Ectodermal cell (in vitro differentiated cells): ENCODE measurements around the gene NSUN3.
"Not testable (repeated sequence)": the region's sequence is repeated elsewhere in the genome, so short reads cannot be mapped to it uniquely, and the experiment has no call there.

Experiments used
- H3K27ac ChIP-seq: 2 replicates; pipeline ENCODE4 v1.7.0; 2013; ENCODE audit warnings: mild to moderate bottlenecking, low read depth, low read length; ENCODE audit not compliant: insufficient read depth, poor library complexity, severe bottlenecking
- H3K27me3 ChIP-seq: 2 replicates; pipeline ENCODE4 v1.7.0; 2013; ENCODE audit warnings: mild to moderate bottlenecking, low read length; ENCODE audit not compliant: insufficient read depth, control insufficient read depth, poor library complexity, severe bottlenecking
- H3K36me3 ChIP-seq: one replicate; pipeline ENCODE4 v1.7.0; 2013; ENCODE audit warnings: low read length; ENCODE audit not compliant: control insufficient read depth, insufficient read depth
- H3K4me1 ChIP-seq: one replicate; pipeline ENCODE4 v1.7.0; 2013; ENCODE audit warnings: low read length; ENCODE audit not compliant: control insufficient read depth, insufficient read depth
- H3K4me3 ChIP-seq: 2 replicates; pipeline ENCODE4 v1.7.0; 2013; ENCODE audit warnings: low read depth, low read length, control low read depth; ENCODE audit not compliant: insufficient read depth
- H3K9me3 ChIP-seq: 2 replicates; pipeline ENCODE4 v1.7.0; 2013; ENCODE audit warnings: mild to moderate bottlenecking, low read length, moderate library complexity; ENCODE audit not compliant: control insufficient read depth
- WGBS, 2 experiments: methylation state at CpG; one replicate each; pipeline ENCODE4 v1.1.7; 2013; ENCODE audit warnings: missing lambda C conversion rate in 2 of 2; 5-methylcytosine and 5-hydroxymethylcytosine counted together

The NSUN3 gene

GRCh38 chr3:94044100-94044936 is 18.5 kb upstream of the NSUN3 start:
- not testable (repeated sequence) for H3K4me1 ChIP-seq, H3K27me3 ChIP-seq, H3K27ac ChIP-seq, H3K36me3 ChIP-seq, H3K9me3 ChIP-seq, H3K4me3 ChIP-seq
- 96% methylated on average over 61 of the region's 61 CpGs for WGBS, 2 experiments

- Histone ChIP-seq H3K9me3 (no peaks in the 10 kb centered on the region), H3K27me3 (no peaks in the 10 kb centered on the region), H3K4me3 (no peak overlapping the region), H3K4me1 (no peaks in the 10 kb centered on the region), H3K27ac (no peak overlapping the region), H3K36me3 (no peaks in the 10 kb centered on the region)
- 100% methylated on average over 1 of the region's 2 CpGs; no CpG with 5 or more reads in 1 of the 2 experiments for WGBS, 2 experiments
These were observed 16.3 kb upstream of the NSUN3 start for GRCh38 chr3:94046533-94046932.

- H3K27ac ChIP-seq, result no peak overlapping the region
- WGBS, 2 experiments, result 100% methylated on average over 2 of the region's 2 CpGs; no CpG with 5 or more reads in 1 of the 2 experiments
- H3K36me3 ChIP-seq, result no peaks in the 10 kb centered on the region
- no peaks in the 10 kb centered on the region for H3K27me3 ChIP-seq
- no peaks in the 10 kb centered on the region for H3K4me1 ChIP-seq
- no peaks in the 10 kb centered on the region for H3K9me3 ChIP-seq
- H3K4me3 ChIP-seq, result no peak overlapping the region
These were observed 13.6 kb upstream of the NSUN3 start for GRCh38 chr3:94049267-94049666.

GRCh38 chr3:94050546-94050945 is 12.3 kb upstream of the NSUN3 start:
- Histone ChIP-seq H3K27ac (no peak overlapping the region), H3K36me3 (no peaks in the 10 kb centered on the region), H3K9me3 (no peaks in the 10 kb centered on the region), H3K4me1 (no peaks in the 10 kb centered on the region), H3K27me3 (no peaks in the 10 kb centered on the region), H3K4me3 (no peak overlapping the region)

GRCh38 chr3:94061297-94061696 is 1.6 kb upstream of the NSUN3 start:
- WGBS, 2 experiments, result 94 to 99% methylated on average over 12 of the region's 13 CpGs
- H3K27me3 ChIP-seq, result no peaks in the 10 kb centered on the region
- H3K4me1 ChIP-seq, result peaks cover 11% of the 10 kb centered on the region
- no peak overlapping the region for H3K27ac ChIP-seq
- H3K4me3 ChIP-seq, result no peak overlapping the region
- no peaks in the 10 kb centered on the region for H3K9me3 ChIP-seq
- peaks cover 4% of the 10 kb centered on the region for H3K36me3 ChIP-seq

- 69 to 73% methylated on average over 17 of the region's 17 CpGs for WGBS, 2 experiments
- H3K4me1 ChIP-seq, result peaks cover 11% of the 10 kb centered on the region
These were observed 747 bp downstream of the NSUN3 start for GRCh38 chr3:94063496-94064119.

GRCh38 chr3:94064243-94064860 is 1.5 kb downstream of the NSUN3 start:
- Histone ChIP-seq H3K4me3 (no peak overlapping the region), H3K36me3 (peaks cover 4% of the 10 kb centered on the region), H3K27me3 (no peaks in the 10 kb centered on the region), H3K9me3 (no peaks in the 10 kb centered on the region), H3K27ac (no peak overlapping the region), H3K4me1 (peaks cover 11% of the 10 kb centered on the region)
- WGBS, 2 experiments, result 94% methylated on average over 4 to 6 of the region's 6 CpGs

More at GRCh38 chr3:94063496-94064119, 747 bp downstream of the NSUN3 start:
- Histone ChIP-seq H3K27me3 (no peaks in the 10 kb centered on the region), H3K27ac (peak overlapping the region; percentile 97), H3K4me3 (peak overlapping the region; percentile 91), H3K36me3 (peaks cover 4% of the 10 kb centered on the region), H3K9me3 (no peaks in the 10 kb centered on the region)

GRCh38 chr3:94065122-94065521 is 2.3 kb downstream of the NSUN3 start:
- Histone ChIP-seq H3K4me3 (no peak overlapping the region), H3K9me3 (no peaks in the 10 kb centered on the region), H3K27ac (no peak overlapping the region), H3K4me1 (peaks cover 11% of the 10 kb centered on the region), H3K27me3 (no peaks in the 10 kb centered on the region), H3K36me3 (peaks cover 2% of the 10 kb centered on the region)
- 89% methylated on average over 1 of the region's 1 CpG; no CpG with 5 or more reads in 1 of the 2 experiments for WGBS, 2 experiments

- no peak overlapping the region for H3K27ac ChIP-seq
- H3K9me3 ChIP-seq, result no peaks in the 10 kb centered on the region
- no peak overlapping the region for H3K4me3 ChIP-seq
- 91 to 96% methylated on average over 1 of the region's 1 CpG for WGBS, 2 experiments
- no peaks in the 10 kb centered on the region for H3K36me3 ChIP-seq
- H3K27me3 ChIP-seq, result no peaks in the 10 kb centered on the region
- peaks cover 11% of the 10 kb centered on the region for H3K4me1 ChIP-seq
These were observed 3.1 kb downstream of the NSUN3 start for GRCh38 chr3:94065819-94066480.
